ENCODE measurements around the gene GRB10. TPM values are rescaled to one million over a fixed set of nuclear protein-coding genes. Genes with fewer than 3 reads are reported as not detected.
A peak's percentile ranks its signal among the peaks of the same experiment; 100 is the strongest.

Gene GRB10
- total RNA-seq, 1 donor from 2014 or later, result 25.4 TPM

DNA sequence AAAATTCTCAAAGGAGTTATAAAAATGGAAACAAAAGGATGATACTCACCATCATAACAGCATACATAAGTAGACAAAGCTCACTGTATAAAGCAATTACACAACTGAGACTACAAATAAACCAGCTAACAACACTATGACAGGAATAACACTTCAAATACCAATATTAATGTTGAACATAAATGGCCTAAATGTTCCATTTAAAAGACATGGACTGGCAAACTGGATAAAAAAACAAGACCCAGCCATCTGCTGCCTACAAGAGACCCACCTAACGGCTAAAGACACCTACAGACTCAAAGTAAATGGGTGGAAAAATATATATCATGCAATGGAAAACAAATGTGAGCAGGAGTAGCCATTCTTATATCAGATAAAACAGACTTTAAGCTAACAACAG is 148.3 kb downstream of the GRB10 start:
- intact Hi-C loops (cut with micrococcal nuclease), result no loop called here
- ATAC-seq (no peak), DNase-seq (no peak)

DNA sequence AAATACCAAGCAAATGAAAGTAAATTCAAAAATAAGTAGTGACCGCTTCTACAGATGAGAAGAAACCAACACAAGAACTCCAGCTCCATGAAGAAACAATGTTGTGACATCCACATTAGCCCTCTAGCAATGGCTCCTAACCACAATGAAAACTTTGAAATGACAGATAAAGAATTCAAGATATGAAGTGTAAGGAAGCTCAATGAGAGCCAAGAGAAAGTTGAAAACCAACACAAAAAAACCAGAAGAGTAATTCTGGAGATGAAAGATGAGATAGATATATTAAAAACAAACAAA is 149.3 kb downstream of the GRB10 start:
- intact Hi-C loops (cut with micrococcal nuclease), result no loop called here
- DNase-seq, result no peak
- ATAC-seq, result no peak

DNA sequence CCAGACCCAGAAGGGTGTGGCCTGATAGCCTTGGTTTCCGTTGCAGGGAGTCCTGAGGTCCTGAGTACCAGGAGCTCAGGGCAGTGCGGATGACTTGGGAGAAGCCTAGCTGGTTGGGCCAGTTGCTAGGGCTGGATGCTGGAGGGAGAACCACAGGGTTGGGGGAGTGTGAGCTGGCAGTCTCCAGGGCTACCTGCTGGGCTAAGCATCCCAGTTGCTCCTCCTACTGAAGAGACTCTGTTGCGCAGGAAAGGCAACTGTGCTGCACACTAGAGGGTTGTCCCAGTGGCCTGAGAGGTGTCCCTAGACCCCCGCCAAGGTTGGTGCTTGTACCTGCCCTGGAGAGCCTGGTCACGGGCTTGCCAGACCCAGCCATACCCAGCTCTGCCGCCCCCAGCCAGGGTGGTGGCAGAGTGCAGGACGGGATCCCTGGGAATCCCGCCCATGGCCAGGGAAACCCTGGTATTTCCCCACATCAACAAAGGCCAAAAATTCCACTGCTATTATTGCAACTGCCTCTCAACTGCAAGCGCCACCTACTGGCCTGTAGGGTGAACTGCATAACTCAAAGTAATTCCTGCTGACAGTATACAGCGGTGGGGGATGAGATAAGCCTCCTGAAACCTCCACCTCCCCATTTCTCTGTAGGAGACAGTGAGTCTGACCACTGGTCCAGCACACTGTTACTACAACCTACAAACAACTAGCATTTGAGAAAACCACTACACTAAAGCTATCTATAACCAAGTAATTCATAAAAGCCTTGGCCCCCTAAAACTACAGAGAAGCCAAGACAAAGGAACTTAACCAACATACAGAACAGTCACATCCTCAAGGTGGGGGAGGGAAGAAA is 149.9 kb downstream of the GRB10 start:
- no peak for ATAC-seq

DNA sequence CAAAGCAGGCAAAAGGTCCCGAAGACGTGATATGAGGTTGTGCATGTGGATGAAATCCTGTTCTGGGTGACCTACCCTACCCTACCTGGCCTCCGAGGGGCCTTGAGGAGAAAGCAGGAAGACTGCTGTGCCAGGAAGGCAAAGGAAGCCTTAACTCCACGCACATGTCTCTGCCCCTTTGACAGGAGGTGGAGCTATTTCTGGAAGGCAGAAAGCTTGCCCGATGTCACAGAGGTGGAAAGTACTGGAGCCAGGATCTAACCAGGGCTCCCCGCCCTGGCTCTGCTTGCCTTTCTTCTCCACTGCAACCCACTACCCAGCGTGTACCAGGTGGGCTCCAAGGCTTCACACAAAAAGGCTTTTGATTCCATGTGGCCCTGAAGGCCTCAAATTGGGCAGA is 151.1 kb downstream of the GRB10 start:
- DNase-seq (no peak), ATAC-seq (peak; percentile 54)
- intact Hi-C loops (cut with micrococcal nuclease), result no loop called here

More for the DNA sequence above, 149.9 kb downstream of the GRB10 start:
- intact Hi-C loops (cut with micrococcal nuclease), result no loop called here
- no peak for DNase-seq

DNA sequence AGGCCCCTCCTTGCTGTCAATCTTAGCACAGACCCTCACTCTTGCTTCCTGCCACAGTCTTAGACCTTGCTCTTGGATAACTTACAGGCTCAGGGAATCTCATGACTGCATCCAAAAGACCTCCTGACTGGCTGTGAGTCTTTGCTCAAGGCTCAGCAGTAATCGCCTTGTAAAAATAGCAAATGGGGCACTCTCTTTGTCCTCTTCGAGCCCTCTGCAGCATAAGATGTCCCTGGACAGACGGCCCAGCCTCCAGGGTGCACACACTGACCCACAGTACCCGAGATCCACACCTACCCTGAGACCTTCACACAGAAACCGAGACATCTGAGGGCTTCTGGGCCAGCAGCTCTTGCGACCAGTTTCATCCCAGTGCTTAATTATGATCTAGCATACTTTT is 151.6 kb downstream of the GRB10 start:
- ATAC-seq, result peak; percentile 52
- intact Hi-C loops (cut with micrococcal nuclease), result no loop called here
- no peak for DNase-seq

DNA sequence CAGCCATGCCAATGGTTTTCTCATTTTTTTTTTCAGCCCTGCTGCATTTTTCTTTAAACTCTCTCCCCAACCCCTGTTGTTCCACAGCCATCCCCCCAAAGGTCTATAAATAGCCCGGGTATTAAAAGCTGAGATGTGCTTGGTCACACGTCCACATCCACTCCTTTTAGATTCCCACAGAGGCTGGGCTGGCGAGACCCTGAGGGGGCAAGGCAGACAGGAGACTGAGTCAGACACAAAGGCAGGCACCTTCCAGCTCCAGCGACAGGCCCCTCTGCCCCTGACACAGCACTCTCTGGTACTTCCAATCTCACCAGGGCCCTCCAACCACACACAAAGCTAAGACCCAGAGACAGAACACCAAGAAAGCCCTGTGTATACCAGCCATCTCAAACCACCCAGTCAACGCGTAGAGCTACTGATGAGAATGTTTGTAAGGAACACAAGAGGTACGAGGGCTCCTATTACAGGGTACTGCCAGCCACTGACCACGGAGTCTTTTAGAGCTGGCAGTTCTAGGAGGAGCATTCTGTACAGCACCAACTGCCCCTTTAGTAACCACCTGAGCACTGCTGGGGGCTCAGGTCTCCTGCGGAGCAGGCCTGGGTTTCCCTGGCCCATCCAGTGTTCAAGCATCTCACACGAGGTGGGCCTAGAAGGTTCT is 153.3 kb downstream of the GRB10 start:
- intact Hi-C loops (cut with micrococcal nuclease), result no loop called here
- ATAC-seq (peak; percentile 45), DNase-seq (no peak)

DNA sequence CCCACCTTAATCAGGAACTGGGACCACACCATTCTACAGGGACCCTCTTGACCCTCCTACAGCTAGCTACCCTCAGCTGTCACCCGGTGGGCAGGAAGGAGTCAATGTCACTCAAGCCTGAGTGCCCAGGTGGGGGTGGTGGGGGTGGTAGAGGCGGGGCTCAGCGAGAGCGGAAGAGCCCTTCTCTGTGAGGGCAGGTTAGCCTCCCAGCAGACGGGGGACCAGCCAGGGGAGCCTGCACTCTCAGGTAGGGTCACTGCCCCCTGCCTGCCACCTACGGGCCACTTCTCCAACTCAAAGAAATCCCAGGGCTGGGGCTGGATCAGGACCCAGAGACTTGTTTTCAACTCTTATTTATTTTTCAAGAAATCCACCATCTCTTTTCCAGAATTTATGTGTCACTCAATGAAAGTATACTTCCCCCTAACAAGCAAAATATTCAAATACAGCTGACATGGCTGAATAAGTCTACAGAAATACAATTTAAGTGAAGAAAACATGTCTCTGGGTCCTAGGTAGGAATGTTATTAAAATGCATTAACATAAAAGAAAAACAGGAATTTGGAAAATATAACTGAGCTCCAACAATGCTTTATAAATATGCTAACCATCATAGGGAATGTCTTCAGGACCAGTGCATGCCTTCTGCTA is 154.1 kb downstream of the GRB10 start:
- ATAC-seq, result peak; percentile 44

DNA sequence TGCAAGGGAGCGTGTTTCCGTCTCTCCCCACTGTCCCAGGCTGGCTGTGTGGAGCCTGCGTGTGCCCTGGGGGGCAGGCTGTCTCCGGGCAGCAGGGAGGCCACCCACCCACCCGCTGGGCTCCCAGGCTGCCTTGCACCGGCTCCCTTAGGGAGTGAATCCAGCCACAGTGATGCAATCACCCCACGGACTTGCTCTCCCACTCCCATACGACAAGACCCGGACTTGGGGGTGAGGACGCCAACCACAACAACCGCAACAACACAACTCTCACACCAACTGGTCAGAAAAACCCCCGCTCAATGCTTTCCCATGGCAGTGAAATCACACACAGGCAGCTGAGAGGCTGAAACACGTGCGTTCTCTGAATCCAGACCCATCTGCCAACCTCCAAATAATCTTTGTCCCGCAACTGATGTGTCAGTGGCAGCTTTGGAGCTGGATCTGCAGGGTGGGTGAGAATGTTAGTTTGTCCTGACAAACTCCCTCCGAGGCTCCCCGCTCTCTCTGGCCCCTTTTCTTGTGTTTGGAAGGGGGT is 154.8 kb downstream of the GRB10 start:
- intact Hi-C loops (cut with micrococcal nuclease), result no loop called here
- DNase-seq, result no peak

More for the DNA sequence above, 154.1 kb downstream of the GRB10 start:
- DNase-seq, result no peak
- intact Hi-C loops (cut with micrococcal nuclease), result no loop called here

DNA sequence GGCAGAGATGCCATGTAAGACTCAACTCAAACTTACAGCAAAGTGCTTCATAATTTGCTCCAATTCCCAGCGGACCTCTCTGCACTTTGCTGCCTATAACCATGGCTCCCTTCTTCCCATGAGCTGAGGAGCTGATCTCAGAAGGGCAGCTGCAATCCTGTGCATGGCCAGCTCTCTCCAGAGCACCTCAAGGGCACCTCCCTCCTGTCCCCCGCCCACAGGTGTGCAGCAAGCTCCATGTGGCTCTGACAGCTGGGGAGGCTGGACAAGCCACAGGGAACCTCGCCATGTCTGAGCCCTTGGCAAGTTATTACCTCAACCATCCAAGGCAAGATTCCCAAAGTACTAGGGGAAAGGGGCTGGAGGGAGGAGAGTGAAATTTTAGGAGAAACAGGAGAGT is 156.4 kb downstream of the GRB10 start:
- DNase-seq (no peak), ATAC-seq (no peak)
- intact Hi-C loops (cut with micrococcal nuclease), result no loop called here

More for the DNA sequence above, 154.8 kb downstream of the GRB10 start:
- ATAC-seq, result no peak

DNA sequence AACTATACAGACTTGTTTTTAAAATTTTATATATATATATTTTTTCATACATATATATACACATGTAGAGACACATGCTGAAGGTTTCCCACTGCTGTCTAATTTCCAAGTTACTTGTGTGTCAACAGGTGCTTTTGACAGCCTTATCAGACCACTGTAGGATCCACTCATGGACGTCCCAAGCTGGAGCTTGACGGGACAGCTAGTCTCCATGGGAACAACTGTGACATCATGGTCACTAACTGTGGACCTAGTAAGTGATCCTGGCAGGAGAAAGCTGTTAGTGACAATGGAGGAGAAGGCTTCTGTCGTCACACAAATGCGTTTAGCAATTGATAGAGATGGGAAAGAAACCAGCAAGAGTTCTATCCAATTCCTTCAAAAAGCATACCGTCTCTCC is 157.3 kb downstream of the GRB10 start:
- ATAC-seq, result peak; percentile 75
- DNase-seq, result no peak
- intact Hi-C loops (cut with micrococcal nuclease), result no loop called here

DNA sequence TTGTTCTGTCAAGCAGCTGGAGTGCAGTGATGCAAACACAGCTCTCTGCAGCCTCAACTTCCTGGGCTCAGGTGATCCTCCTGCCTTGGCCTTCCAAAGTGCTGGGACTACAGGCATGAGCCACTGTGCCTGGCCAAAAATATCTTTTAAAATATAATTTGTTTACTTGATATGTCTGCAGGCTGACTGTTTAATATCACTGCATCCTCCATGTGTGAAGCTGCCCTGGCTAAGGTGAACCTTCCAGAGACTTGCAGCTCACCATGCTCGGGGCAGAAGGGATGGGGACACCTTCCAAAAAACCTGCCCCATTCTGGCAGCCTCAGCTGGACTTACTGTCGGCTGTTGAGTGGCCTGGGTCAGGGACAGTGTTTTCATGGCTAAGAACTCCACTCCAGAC is 159.9 kb downstream of the GRB10 start:
- intact Hi-C loops (cut with micrococcal nuclease), result no loop called here
- ATAC-seq, result peak; percentile 29

DNA sequence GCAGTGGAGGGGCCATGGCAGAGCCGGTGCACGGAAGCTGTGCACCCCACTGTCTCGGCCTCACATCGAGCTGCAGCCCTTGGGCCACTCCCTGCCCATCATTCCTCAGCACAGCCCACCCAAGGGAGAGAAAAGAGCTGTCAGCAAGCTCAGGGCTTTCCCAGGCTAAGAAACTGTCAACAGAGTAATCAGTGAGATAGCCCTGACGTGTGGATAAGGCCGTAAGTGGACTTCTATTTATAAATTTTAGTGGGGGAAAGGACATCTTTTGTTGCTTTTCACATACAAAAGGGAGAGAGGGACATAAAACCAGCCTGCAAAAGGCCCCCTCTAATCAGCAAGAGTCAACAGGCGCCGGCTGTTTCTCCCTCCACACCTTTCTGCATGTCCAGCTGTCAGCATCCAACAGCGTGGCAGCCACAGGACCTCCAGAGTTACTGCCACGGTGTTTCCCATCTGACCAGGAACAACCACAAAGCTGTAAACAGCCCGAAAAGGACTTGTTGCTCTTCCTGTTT is 160.7 kb downstream of the GRB10 start:
- intact Hi-C loops (cut with micrococcal nuclease), result no loop called here
- DNase-seq, result peak; percentile 68
- peak; percentile 82 for ATAC-seq

More for the DNA sequence above, 159.9 kb downstream of the GRB10 start:
- no peak for DNase-seq

DNA sequence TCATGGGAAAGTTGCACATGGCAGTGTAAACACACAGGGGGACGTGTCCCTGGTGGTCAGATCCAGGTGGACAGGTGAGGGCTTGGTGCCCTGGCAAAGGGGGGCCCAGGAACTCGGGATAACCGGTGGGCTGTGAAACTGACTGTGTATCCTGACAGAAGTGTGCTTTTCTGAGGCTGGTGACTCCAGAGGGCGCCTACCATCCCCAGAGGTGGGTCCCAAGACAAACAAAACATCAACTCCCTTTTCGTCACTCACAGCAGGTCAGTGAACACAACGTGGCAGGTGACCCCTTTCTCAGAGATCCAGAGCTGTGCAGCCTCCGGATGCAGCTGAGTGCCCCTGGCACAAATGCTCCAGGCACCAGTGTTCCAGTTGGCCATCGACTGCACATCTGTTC is 161.5 kb downstream of the GRB10 start:
- intact Hi-C loops (cut with micrococcal nuclease), result no loop called here
- ATAC-seq, result peak; percentile 6
- no peak for DNase-seq

DNA sequence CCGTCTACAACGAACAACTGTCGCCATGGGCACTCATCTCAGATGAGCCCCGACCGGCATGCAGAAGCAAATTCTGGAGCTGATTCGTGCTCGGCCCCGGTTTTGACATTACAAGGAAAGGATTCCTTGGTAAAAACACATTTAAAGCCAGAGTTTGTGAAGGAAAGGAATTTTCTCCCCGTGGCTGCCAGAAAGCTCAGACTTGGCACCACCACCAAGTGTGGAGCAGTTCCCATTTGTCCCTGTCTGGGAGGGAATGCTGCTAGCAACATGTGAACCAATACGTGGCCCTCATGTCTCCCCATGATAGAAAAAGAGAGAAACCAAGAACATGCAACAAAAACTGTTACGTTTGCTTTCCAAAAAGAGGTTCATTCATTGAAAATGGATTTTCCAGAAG is 162.3 kb downstream of the GRB10 start:
- DNase-seq, result no peak
- ATAC-seq, result no peak
- intact Hi-C loops (cut with micrococcal nuclease), result no loop called here

DNA sequence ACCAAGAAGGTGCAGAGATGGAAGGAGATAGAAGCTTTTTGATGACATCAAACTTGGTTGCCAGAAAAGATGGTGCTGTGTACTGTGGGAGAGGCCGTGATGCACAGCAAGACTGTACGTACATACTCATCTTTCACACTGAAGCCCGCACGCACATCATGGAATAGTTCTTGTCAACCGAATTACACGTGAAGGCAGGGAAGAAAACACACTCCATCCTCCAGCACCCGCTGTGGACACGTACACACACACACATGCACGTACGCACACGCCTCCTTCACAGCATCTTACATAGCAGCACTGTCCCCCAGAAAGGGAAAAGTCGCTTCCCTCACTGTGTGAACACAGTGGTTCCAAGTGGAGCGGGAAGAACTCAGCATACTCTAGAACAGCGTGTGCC is 163.0 kb downstream of the GRB10 start:
- no peak for DNase-seq
- no peak for ATAC-seq
- intact Hi-C loops (cut with micrococcal nuclease), result no loop called here

DNA sequence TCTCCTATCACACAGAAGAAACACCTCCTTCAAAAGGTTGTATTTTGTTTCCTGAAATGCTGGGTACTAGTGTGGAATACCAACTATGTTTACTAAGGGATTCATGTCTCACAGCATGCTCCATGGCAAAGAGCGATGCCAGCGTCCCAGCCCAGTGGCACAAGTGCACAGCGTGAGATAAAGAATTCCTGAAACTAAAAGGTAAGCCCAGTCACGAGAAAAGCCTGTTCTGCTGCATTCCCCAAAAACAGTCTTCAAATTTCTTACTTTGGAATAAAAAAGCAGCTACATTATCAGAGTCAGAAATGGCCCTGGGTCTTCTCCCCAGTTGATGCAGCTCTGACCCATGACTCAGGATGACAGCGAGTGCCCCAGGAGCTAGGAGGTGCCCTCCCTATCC is 164.4 kb downstream of the GRB10 start:
- ATAC-seq, result no peak

DNA sequence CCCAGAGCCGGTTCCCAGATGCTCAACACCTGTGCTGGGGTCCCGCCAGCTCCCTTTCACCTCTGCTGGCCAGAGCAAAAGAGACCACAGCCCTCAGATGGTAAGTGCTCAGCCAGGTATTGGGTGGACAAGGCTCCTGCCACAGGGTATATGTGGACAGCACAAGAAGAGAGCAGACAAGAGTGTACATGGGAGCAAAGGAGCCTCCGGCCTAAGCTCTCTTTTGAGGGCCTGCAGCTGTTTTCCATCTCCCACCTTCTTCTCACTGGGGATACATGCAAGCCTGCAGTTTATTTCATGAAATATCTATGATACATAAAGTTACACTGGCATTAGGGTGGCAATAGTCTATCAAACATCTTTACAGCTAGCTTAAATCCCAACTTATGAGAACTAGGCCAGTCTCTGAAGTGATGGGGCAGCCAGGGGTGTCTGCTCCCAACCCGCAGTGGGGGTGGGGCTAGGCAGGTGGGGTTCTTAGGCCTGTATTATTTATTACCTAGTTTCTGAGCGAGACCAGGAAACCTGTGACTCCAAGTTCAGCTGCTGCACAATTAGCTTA is 167.1 kb downstream of the GRB10 start:
- ATAC-seq (no peak), DNase-seq (no peak)
- intact Hi-C loops (cut with micrococcal nuclease), result no loop called here

More for the DNA sequence above, 164.4 kb downstream of the GRB10 start:
- intact Hi-C loops (cut with micrococcal nuclease), result no loop called here
- no peak for DNase-seq

DNA sequence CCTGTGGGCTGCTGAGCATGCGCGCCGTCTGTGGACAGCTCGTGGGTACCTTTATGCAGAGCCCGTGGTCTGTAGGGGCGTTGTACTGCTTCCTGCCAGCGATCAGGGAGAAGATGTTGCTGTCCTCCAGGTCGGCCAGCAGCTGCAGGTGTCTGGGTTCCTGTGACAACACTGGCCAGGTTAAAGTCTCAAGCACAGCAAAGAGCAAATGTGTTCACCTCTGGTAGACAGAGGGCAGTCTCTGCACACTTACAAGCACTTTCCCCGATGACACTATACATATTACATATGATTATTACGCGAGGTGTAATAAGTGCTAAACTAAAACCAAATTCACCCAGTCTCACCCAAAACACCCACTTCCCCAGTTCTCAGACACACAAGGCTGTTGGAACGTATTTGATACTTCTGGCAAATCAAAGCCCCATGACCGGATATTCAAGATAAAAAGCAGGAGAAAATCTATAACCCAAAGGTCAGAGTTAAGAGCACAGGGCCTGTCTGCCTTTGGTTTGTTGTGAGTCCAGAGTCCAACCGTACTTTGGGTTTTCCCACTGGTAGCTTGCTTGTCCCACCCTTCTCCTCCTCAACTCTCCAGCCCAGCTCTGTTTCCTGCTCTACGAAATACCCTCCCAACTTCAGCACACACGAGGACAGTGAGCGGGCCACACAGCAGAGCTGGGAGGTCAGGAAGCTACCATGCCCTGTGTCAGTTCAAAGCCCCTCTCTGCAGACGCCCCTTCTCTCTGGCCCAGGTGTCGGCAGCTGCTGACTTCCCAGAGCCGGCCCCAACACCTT is 167.8 kb downstream of the GRB10 start:
- ATAC-seq, result peak; percentile 72
- intact Hi-C loops (cut with micrococcal nuclease), result no loop called here
- DNase-seq, result no peak

DNA sequence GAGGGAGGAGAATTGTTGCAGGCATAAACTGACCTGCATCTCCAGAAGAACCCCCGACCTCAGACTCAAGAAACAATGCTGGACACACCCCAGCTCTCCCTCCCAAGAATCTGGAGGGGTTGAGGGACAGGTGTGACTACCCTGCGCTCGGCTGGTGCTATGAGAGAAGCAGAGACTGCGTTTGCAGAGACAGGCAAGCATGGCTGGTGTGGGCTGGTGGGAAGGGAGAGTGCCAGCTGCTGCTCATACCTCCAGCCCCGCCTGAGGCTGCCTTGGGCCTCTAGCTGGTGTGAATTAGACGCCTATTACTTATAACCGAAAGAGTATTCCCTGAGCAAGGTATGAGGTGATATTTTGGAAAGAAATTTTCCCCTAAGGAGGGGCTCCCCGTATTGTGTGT is 169.2 kb downstream of the GRB10 start:
- ATAC-seq, result no peak
- intact Hi-C loops (cut with micrococcal nuclease), result no loop called here

More for the DNA sequence above, 169.2 kb downstream of the GRB10 start:
- no peak for DNase-seq

All from left ventricle myocardium superior (tissue), 1 donor.